ENCODE results near the gene SSR4.

DNA sequence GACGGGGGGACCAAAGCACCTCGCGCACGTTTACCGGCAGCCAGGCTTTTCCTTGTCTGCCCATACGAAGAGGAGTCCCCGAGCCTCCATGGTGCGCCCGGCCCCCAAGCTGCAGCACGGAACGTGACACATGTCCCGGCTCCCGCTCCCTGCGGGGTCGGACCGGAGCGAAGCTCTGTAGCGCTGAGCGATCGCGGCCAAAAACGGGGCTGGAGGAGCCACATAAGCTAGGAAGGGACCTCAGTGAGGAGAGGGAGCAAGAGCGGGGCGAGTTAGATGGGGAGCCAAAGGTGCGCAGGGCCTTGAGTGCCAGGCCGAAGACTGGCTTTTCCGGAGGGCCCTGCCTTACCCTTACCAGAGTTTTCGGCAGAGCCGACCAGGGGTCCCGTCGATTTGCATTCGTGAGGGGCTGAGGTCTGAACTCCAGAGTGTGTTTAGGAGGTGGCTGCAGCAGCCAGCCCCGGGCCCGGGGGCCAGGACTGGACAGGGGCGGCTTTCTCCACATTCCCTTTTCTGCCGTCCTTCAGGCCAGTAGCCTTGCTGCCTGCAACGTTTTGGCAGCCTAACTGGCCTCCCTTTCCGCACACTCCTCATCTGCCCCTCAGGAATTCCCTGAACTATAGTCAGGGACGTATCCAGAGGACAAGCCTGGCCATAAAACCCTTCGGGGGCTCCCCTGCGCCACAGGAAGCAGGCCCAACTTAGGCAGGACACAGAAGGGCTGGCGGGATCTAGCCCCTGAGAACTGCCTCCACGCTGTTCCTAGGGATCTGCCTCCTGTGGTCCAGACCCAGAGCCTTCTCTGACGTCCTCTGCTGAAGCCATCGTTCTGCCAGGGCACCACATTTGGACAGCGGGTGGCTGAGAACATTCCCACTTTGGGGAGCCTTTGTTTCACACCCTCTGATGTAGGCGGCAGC lies 689 bp downstream of the SSR4 start:
- TF ChIP-seq, protein P1, sequence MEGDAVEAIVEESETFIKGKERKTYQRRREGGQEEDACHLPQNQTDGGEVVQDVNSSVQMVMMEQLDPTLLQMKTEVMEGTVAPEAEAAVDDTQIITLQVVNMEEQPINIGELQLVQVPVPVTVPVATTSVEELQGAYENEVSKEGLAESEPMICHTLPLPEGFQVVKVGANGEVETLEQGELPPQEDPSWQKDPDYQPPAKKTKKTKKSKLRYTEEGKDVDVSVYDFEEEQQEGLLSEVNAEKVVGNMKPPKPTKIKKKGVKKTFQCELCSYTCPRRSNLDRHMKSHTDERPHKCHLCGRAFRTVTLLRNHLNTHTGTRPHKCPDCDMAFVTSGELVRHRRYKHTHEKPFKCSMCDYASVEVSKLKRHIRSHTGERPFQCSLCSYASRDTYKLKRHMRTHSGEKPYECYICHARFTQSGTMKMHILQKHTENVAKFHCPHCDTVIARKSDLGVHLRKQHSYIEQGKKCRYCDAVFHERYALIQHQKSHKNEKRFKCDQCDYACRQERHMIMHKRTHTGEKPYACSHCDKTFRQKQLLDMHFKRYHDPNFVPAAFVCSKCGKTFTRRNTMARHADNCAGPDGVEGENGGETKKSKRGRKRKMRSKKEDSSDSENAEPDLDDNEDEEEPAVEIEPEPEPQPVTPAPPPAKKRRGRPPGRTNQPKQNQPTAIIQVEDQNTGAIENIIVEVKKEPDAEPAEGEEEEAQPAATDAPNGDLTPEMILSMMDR (optimal IDR thresholded peaks at IDR 0.05 in 1 of 3, IDR thresholded peaks at IDR 0.05 in 1 of 3, conservative IDR thresholded peaks at IDR 0.05 in 1 of 3; ENCODE audit: extremely low read depth in 1 of 3, insufficient read depth in 2 of 3, low read length in 3 of 3), result no peak
- no peak for TF ChIP-seq EZH2 (IDR thresholded peaks at IDR 0.05; ENCODE audit: low read length)
